B cell (primary cell): ENCODE measurements around the gene CCKAR. TPM values are rescaled to one million over a fixed set of nuclear protein-coding genes. Genes with fewer than 3 reads are reported as not detected.
"Not testable (repeated sequence)": the region's sequence is repeated elsewhere in the genome, so short reads cannot be mapped to it uniquely, and the experiment has no call there.

Source experiments
- ATAC-seq: fragments of 200-7000 bp; cut with Tn5 transposase; one replicate; pipeline ENCODE4 v1.10.0; 2021; ENCODE audit warnings: low read depth, mild to moderate bottlenecking, moderate number of reproducible peaks, moderate library complexity
- CTCF ChIA-PET: fragments of 350-600 bp; sonication (Branson Sonifier 250); formaldehyde crosslinking; loops from one replicate; lab custom pipeline; 2021; ENCODE audit warnings: antibody characterized with exemption, inconsistent platforms; lab: Charles Lee
- POLR2A ChIA-PET: fragments of 350-600 bp; sonication (Branson Sonifier 250); formaldehyde crosslinking; loops from one replicate; lab custom pipeline; 2021; ENCODE audit warnings: antibody characterized with exemption; lab: Charles Lee
- DNase-seq: peaks from one replicate; pipeline ENCODE4 v3.0.0; 2013
- H2AFZ ChIP-seq: 2 replicates; pipeline ENCODE4 v1.6.1; 2012; ENCODE audit warnings: mild to moderate bottlenecking, low read depth, low read length; ENCODE audit not compliant: insufficient read depth, poor library complexity, severe bottlenecking
- H3K27ac ChIP-seq, 2 donors: 1 replicate in 1 of 2; 2 replicates in 1 of 2; pipeline ENCODE4 v1.5.1; 2012 to 2013; ENCODE audit warnings: low read length in 2 of 2, mild to moderate bottlenecking in 2 of 2, moderate library complexity in 1 of 2
- H3K27me3 ChIP-seq, 4 experiments: fragments of 200-600 bp in 1 of 4; sonication (generic) in 1 of 4; replicated peaks in 1 of 4; 1 replicate in 2 of 4; 2 replicates in 2 of 4; pipeline versions ENCODE4 v1.6.1 to v1.7.0; 2013 to 2016; ENCODE audit warnings: low read length in 3 of 4, mild to moderate bottlenecking in 2 of 4, mixed read lengths in 1 of 4, moderate library complexity in 1 of 4; ENCODE audit not compliant: insufficient read depth in 4 of 4, control insufficient read depth in 3 of 4; ENCODE audit errors: control extremely low read depth in 1 of 4
- H3K36me3 ChIP-seq, 2 experiments: replicated peaks in 1 of 2; 1 replicate in 1 of 2; 2 replicates in 1 of 2; pipeline versions ENCODE4 v1.6.1 to v1.7.1; 2013; ENCODE audit warnings: low read length in 1 of 2; ENCODE audit not compliant: insufficient read depth in 2 of 2, control insufficient read depth in 1 of 2; ENCODE audit errors: control extremely low read depth in 1 of 2, extremely low read depth in 1 of 2
- H3K4me1 ChIP-seq, 2 donors: fragments of 200-600 bp in 1 of 2; sonication (generic) in 1 of 2; 1 replicate in 1 of 2; 2 replicates in 1 of 2; pipeline versions ENCODE4 v1.5.1 to v1.6.1; 2013 to 2017; ENCODE audit warnings: low read length in 2 of 2; ENCODE audit not compliant: control insufficient read depth in 2 of 2, insufficient read depth in 2 of 2
- H3K4me2 ChIP-seq: replicated peaks from 2 replicates; pipeline ENCODE3; 2012; ENCODE audit warnings: mild to moderate bottlenecking, low read depth, low read length; ENCODE audit not compliant: poor library complexity, severe bottlenecking
- H3K4me3 ChIP-seq, 5 experiments: fragments of 200-600 bp in 1 of 5; sonication (generic) in 1 of 5; 1 replicate in 3 of 5; 2 replicates in 2 of 5; pipeline versions ENCODE4 v1.5.1 to v1.7.0; 2011 to 2016; ENCODE audit warnings: low read length in 4 of 5, mild to moderate bottlenecking in 4 of 5, low read depth in 2 of 5, control low read depth in 1 of 5, moderate library complexity in 1 of 5; ENCODE audit not compliant: insufficient read depth in 1 of 5; ENCODE audit errors: control extremely low read depth in 1 of 5, extremely low read depth in 1 of 5
- H3K79me2 ChIP-seq: fragments of 200-600 bp; sonication (generic); one replicate; pipeline ENCODE4 v1.6.0; 2016; ENCODE audit warnings: low read length; ENCODE audit not compliant: control insufficient read depth, insufficient read depth
- H3K9ac ChIP-seq: fragments of 200-600 bp; sonication (generic); 2 replicates; pipeline ENCODE4 v1.6.1; 2017; ENCODE audit warnings: mild to moderate bottlenecking, low read length, moderate library complexity
- H3K9me3 ChIP-seq, 3 donors: one replicate each; pipeline versions ENCODE4 v1.6.1 to v1.7.1; 2013; ENCODE audit warnings: low read length in 2 of 3; ENCODE audit not compliant: control insufficient read depth in 2 of 3, insufficient read depth in 1 of 3; ENCODE audit errors: control extremely low read depth in 1 of 3
- H4K20me1 ChIP-seq: 2 replicates; pipeline ENCODE4 v1.6.0; 2012; ENCODE audit warnings: mild to moderate bottlenecking, low read length; ENCODE audit not compliant: insufficient read depth, control insufficient read depth, poor library complexity, severe bottlenecking
- H3K27ac Mint-ChIP-seq: one replicate; pipeline ENCODE4 v1.8.0; 2021; ENCODE audit warnings: mixed read lengths
- H3K27me3 Mint-ChIP-seq: one replicate; pipeline ENCODE4 v1.8.0; 2021; ENCODE audit warnings: mixed read lengths
- H3K4me1 Mint-ChIP-seq: one replicate; pipeline ENCODE4 v1.8.0; 2021; ENCODE audit warnings: mixed read lengths
- H3K4me3 Mint-ChIP-seq: one replicate; pipeline ENCODE4 v1.8.0; 2021; ENCODE audit warnings: mixed read lengths
- H3K9me3 Mint-ChIP-seq: one replicate; pipeline ENCODE4 v1.8.0; 2022; ENCODE audit warnings: mixed read lengths; ENCODE audit not compliant: insufficient read depth
- EZH2 ChIP-seq: IDR thresholded peaks from 2 replicates; pipeline ENCODE4 v1.6.1; 2012; ENCODE audit warnings: borderline replicate concordance, low read depth, mild to moderate bottlenecking, moderate library complexity, low read length; ENCODE audit not compliant: insufficient read depth, poor library complexity, severe bottlenecking
- WGBS: methylation state at CpG from one replicate; pipeline ENCODE4 v1.1.5; 2013; ENCODE audit warnings: missing lambda C conversion rate; ENCODE audit not compliant: insufficient coverage; 5-methylcytosine and 5-hydroxymethylcytosine counted together
- intact Hi-C: fragments of 100-400 bp; cut with micrococcal nuclease; formaldehyde crosslinking; loops from one replicate; pipeline ENCODE4 v1.10.0; 2022
- polyA plus RNA-seq: library from polyadenylated mRNA; depleted of rRNA; stranded (reverse); fragments of >200 nt; gene quantifications from 2 replicates; pipeline ENCODE4 v1.2.3, GENCODE V29; 2012
- total RNA-seq, 2 donors: library from RNA; stranded (reverse); fragments of 120-200 nt in 1 of 2; gene quantifications; 1 replicate in 1 of 2; 2 replicates in 1 of 2; pipeline versions ENCODE4 v1.2.3 to v1.2.4, GENCODE V29; 2013 to 2022
- TF ChIP-seq, protein P1 (sequence below): fragments of 200-600 bp; IDR thresholded peaks from one replicate; pipeline ENCODE4 v1.8.0; 2022; ENCODE audit warnings: antibody characterized with exemption, mild to moderate bottlenecking

Gene CCKAR
- total and polyA plus RNA-seq, 2 donors (not counting 1 experiment from before 2014, with no cell fraction given) = not detected

DNA sequence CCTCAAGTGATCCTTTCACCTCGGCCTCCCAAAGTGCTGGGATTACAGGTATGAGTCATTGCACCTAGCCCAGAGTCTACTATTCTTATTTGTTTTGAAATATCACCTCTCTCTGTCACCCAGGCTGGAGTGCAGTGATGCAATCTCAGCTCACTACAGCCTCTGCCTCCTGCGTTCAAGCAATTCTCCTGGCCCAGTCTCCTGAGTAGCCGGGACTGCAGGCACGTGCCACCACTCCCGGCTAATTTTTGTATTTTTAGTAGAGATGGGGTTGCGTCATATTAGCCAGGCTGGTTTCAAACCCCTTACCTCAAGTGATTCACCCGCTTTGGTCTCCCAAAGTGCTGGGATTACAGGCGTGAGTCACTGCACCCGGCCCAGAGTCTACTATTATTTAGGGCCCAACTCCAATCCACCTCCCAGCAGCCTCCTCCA lies 10.3 kb upstream of the CCKAR start:
- DNase-seq, H3K4me1 Mint-ChIP-seq, ATAC-seq, POLR2A ChIA-PET, H3K9me3 ChIP-seq, H3K4me1 ChIP-seq, CTCF ChIA-PET, H3K9ac ChIP-seq, H3K4me3 ChIP-seq, H3K36me3 ChIP-seq, intact Hi-C loops, H3K27ac ChIP-seq, H3K4me3 Mint-ChIP-seq, H3K27me3 ChIP-seq, H4K20me1 ChIP-seq, H3K4me2 ChIP-seq, H3K79me2 ChIP-seq, H2AFZ ChIP-seq, H3K9me3 Mint-ChIP-seq, H3K27ac Mint-ChIP-seq: not testable (repeated sequence)
- H3K27me3 Mint-ChIP-seq = peaks cover 25% of the 10 kb centered on the region
- WGBS = 100% methylated on average over 4 of the region's 9 CpGs

DNA sequence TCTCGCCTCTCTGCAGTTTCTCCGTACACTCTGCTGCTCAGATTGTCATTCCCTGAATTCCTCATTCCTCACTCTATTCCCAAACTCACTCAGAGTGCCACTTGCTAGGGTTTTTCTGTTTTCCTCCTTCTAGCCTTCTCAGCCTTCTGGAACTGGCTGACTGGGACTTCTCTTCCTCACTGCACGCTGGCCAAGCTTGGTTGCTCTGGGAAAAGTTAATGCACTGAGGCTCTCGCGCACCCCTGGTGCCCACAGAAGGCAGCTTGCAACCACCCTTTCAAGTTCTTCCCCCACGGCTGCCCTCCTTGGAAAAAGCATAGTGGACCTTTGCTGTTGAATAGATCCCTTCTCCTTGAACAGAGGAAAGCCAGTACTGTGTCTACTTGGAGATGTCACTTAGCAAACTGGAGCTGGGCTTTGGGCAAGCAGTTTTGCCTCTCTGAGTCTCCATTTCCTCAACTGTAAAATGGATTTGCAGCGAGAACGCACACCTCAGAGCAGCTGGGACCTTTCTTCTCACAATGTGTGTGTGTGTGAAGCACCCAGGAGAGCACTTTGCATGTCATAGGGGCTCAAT lies 6.0 kb upstream of the CCKAR start:
- H3K27ac ChIP-seq = no peak overlapping the region
- CTCF ChIA-PET = no interaction called here
- H3K36me3 ChIP-seq = no peaks in the 10 kb centered on the region
- Mint-ChIP-seq H3K4me1 (no peaks in the 10 kb centered on the region), H3K4me3 (no peak overlapping the region), H3K27me3 (peaks cover 40% of the 10 kb centered on the region), H3K9me3 (no peaks in the 10 kb centered on the region), H3K27ac (no peak overlapping the region)
- WGBS = 87% methylated on average over 6 of the region's 8 CpGs
- POLR2A ChIA-PET = no interaction called here
- no peak overlapping the region for H3K4me3 ChIP-seq
- H3K4me2 ChIP-seq = no peak overlapping the region
- no peak for ATAC-seq
- H3K27me3 ChIP-seq = peaks cover 0 to 8% (median 2%) of the 10 kb centered on the region in 4 experiments
- H3K4me1 ChIP-seq = no peaks in the 10 kb centered on the region
- H3K79me2 ChIP-seq = no peaks in the 10 kb centered on the region
- no peak overlapping the region for H2AFZ ChIP-seq
- intact Hi-C loops = no loop called here
- H3K9me3 ChIP-seq = peaks cover 0 to 8% (median 5%) of the 10 kb centered on the region in 3 donors
- no peak for DNase-seq
- no peaks in the 10 kb centered on the region for H4K20me1 ChIP-seq
- TF ChIP-seq EZH2 = no peak
- TF ChIP-seq, protein P1, sequence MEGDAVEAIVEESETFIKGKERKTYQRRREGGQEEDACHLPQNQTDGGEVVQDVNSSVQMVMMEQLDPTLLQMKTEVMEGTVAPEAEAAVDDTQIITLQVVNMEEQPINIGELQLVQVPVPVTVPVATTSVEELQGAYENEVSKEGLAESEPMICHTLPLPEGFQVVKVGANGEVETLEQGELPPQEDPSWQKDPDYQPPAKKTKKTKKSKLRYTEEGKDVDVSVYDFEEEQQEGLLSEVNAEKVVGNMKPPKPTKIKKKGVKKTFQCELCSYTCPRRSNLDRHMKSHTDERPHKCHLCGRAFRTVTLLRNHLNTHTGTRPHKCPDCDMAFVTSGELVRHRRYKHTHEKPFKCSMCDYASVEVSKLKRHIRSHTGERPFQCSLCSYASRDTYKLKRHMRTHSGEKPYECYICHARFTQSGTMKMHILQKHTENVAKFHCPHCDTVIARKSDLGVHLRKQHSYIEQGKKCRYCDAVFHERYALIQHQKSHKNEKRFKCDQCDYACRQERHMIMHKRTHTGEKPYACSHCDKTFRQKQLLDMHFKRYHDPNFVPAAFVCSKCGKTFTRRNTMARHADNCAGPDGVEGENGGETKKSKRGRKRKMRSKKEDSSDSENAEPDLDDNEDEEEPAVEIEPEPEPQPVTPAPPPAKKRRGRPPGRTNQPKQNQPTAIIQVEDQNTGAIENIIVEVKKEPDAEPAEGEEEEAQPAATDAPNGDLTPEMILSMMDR = no peak
- H3K9ac ChIP-seq = no peak overlapping the region
